RWPE1 (cell line): ENCODE measurements around the gene CDKAL1.

Experiments used
- CTCF ChIA-PET: fragments of 350-600 bp; sonication (Branson Sonifier 250); formaldehyde crosslinking; extraction: SDS; loops from one replicate; lab custom pipeline; 2021; lab: Yijun Ruan, JAX
- POLR2A ChIA-PET: fragments of 400-600 bp; formaldehyde crosslinking; extraction: SDS; loops from one replicate; lab custom pipeline; 2020; ENCODE audit warnings: antibody characterized with exemption; ENCODE audit not compliant: low non-redundant PET; lab: Yijun Ruan, JAX
- DNase-seq: peaks from one replicate; pipeline ENCODE4 v3.0.0; 2012; ENCODE audit warnings: low spot score
- H3K27ac ChIP-seq: fragments of 450-650 bp; 2 replicates; pipeline ENCODE4 v1.5.1; 2017
- TF ChIP-seq, protein P1 (sequence below): fragments of 450-650 bp; conservative IDR thresholded peaks from 2 replicates; pipeline ENCODE4 v1.5.1; 2017; ENCODE audit warnings: low read depth, mild to moderate bottlenecking

CDKAL1 gene

DNA sequence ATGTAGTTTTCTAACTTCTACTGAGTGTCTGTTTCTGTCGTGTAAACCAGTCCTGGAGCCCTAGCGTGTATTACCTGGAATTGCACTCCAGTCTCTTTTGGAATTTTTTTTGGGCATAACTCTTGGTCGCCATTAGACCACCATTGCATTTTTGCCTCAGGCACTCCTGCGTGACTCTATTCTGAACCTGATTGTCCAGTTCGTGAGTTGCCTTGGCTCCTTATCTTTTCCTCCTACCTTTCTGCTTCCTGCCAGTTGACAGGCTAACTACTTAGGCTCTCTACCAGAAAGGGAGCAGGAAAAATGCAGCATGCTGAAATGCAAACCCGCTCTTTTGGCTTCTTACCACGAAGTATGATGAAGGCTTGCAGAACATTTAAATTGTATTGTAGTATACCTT lies 568.4 kb downstream of the CDKAL1 start:
- ChIA-PET CTCF (no interaction called here), POLR2A (no interaction called here)
- no peak for DNase-seq
- TF ChIP-seq, protein P1, sequence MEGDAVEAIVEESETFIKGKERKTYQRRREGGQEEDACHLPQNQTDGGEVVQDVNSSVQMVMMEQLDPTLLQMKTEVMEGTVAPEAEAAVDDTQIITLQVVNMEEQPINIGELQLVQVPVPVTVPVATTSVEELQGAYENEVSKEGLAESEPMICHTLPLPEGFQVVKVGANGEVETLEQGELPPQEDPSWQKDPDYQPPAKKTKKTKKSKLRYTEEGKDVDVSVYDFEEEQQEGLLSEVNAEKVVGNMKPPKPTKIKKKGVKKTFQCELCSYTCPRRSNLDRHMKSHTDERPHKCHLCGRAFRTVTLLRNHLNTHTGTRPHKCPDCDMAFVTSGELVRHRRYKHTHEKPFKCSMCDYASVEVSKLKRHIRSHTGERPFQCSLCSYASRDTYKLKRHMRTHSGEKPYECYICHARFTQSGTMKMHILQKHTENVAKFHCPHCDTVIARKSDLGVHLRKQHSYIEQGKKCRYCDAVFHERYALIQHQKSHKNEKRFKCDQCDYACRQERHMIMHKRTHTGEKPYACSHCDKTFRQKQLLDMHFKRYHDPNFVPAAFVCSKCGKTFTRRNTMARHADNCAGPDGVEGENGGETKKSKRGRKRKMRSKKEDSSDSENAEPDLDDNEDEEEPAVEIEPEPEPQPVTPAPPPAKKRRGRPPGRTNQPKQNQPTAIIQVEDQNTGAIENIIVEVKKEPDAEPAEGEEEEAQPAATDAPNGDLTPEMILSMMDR, result no peak
- H3K27ac ChIP-seq, result no peak overlapping the region

DNA sequence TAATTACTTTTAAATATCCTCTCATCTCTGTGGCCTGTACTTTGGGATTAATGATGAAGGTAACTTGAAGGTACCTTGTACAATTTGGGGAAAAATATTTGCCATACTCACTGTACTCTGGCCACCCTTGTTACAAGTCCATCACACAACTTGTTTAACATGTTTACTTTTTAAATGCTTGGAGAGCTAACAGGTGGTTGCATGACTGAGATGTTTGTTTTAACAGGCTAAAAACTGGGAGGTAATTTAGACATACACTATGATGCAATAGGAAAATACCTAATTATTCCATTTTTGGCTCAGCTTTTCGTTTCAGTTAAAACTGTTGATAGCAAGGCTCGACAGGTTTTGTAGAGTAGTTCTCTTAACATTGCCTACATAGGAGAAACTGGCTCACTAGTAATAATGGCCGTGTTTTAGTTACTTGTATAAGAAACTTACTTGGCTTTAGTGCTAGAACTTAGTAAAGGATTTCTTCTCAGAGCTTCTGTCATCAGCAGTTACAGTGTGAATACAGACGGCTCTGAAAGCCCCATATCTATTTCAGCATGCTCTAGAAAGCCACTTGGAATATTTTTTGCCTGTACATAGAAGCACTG lies 569.5 kb downstream of the CDKAL1 start:
- no peak for DNase-seq
- H3K27ac ChIP-seq, result no peak overlapping the region
- TF ChIP-seq, protein P1, result no peak
- ChIA-PET CTCF (no interaction called here), POLR2A (no interaction called here)

DNA sequence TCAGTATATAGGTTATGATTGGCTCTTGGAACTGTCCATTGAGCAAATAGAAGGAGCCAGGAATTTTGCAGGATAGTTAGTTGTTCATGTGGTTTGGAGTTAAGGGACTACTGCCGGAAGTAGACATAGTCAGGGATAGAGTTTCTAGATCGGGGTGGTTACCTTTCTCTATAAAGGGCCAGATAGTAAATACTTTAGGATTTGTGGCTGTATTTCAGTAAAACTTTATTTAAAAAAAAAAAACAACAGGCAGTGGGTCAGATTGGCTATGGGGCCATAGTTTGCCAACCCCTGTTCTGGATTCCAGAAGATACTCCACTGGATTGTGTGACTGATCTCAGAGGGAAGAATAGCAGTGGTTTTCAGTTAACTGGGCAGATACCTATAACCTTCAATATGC lies 570.0 kb downstream of the CDKAL1 start:
- CTCF ChIA-PET, result no interaction called here
- TF ChIP-seq, protein P1, result no peak
- no peak overlapping the region for H3K27ac ChIP-seq
- no peak for DNase-seq
- POLR2A ChIA-PET, result no interaction called here

DNA sequence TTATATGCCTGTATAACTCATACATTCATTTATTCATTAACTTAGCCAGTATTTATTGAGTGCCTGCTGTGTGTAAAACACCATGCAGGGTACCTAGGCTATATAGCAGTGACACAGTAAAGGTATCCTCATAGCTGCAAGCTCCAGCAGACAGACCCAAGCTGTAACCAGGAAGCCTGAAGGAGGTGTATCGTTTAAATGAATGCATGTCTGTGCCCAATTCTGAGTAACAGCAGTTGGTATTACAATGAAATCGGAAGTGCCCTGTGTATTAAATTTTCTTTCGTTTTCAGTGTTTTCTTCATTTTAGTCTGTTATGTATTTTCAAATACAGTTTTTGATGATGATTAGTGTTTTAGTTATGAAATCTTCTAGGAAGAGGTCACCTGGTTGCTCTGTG lies 573.5 kb downstream of the CDKAL1 start:
- POLR2A ChIA-PET, result no interaction called here
- DNase-seq, result no peak
- TF ChIP-seq, protein P1, result no peak
- CTCF ChIA-PET, result no interaction called here
- H3K27ac ChIP-seq, result no peak overlapping the region

DNA sequence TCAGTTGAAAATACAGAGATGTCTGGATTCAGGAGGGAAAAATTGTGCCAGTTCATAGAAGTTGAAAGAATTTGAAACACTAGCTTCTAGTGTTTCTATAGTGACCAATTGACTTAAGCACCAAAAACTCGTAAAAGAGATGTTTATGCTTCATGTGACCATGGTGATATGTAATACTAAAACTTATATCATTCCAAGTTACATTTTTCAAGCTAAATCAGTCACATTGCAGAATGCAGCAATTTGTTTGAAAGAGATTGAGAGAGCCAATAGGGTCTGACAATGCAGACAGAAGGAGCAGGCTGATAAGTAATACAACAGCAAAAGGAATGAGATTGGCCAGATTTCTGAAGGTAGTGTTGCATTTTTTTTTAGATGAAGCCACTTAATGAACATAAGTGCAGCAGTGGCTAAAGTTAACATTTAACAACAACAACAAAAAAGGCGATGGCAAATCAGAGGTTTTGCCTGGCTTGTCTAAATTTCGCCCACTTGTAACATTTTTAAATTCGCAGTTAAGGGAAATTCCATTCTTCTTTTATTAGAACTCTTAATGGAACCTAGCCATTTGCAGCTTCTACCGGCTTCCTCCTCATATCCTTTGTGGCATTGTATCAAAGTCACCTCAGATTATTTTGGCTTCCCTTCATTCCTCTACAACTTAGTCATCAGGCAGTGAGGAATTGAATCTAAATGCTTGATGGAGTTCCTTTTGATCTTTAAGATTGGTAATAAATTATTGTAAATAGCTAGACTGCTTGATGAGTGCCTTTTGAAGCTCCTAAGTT lies 575.3 kb downstream of the CDKAL1 start:
- ChIA-PET POLR2A (no interaction called here), CTCF (no interaction called here)
- peak; percentile 19 for DNase-seq
- no peak overlapping the region for H3K27ac ChIP-seq
- TF ChIP-seq, protein P1, result no peak

DNA sequence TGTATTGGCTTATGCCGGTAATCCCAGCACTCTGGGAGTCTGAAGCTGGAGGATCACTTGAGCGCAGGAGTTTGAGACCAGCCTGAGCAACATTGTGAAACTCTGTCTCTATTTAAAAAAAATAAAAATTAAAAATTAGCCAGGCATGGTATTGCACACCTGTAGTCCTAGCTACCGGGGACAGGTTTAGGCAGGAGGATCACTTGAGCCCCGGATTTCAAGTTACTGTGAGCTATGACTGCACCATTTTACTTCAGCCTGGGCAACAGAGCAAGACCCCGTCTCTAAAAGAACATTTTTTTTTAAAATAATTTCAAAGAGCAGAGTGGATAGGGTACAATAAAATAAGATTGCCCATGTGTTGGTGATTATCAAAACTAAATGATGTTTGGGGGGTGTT lies 576.4 kb downstream of the CDKAL1 start:
- ChIA-PET CTCF (no interaction called here), POLR2A (no interaction called here)
- TF ChIP-seq, protein P1, result no peak
- no peak for DNase-seq
- no peak overlapping the region for H3K27ac ChIP-seq
